Stimulated activated CD8-positive, alpha-beta memory T cell treated with anti-CD3 and anti-CD28 coated beads, Interleukin-4, amount 100 ng/mL, for 4 hours (primary cell): ENCODE results near the gene SHISA9.
"Not testable (repeated sequence)": the region's sequence is repeated elsewhere in the genome, so short reads cannot be mapped to it uniquely, and the experiment has no call there.

Experiments used
- DNase-seq, 2 donors: peaks; one replicate each; pipeline ENCODE4 v3.0.0-alpha.2; 2020; ENCODE audit warnings: low read depth in 2 of 2, low spot score in 1 of 2

SHISA9 gene

DNA sequence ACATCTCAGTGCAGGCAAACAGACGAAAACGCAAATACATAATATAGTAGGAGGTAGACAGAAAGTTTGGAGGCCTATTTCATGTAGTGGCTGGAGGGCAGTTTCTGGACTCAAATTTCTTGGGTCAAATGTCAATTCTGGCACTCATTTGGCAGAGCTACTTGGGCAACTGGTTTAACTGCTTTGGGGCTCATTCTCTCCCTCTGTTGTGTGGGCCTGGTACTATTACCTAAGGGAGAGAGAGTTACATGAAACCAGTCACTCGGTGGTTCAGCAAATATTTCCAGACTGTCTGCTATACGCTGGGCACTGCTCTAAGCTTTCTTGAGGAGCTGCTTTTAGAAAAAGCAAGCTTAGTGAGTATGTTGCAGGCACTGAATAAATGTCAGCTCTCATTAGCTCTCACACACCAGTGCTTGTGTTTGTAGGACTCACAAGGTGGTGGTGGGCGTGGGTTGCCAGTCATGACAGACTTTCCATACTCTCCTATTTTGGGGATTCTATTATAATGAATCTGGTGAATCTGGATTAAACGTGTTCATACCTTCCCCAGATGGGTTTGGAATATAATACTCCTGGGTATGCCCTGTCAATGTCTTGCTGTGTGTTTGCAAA, 1.8 kb upstream of the SHISA9 start:
- DNase-seq: no peak

DNA sequence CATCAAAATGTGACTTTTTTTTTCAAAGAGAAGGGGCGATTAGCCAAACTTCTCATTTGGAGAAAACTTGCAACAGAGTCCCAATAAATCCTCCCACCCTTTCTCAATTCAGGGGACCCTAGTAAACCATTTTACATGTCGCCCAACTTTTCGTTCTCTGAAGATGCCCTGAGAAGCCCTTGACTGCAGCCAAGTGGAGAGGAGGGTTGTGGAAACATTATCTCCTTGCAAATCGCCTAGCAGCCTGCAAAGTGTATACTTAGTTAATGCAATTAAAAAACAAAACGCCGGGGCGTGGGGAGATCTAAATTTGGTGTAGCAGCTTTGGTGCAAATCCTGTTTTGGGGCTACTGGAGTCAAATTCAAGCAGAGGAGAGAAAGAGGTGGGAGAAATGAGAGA, 1.2 kb upstream of the SHISA9 start:
- no peak for DNase-seq

GRCh38 chr16:12900599-12901203, 697 bp upstream of the SHISA9 start:
- DNase-seq: no peak

GRCh38 chr16:12901204-12901596, 198 bp upstream of the SHISA9 start:
- DNase-seq: no peak

DNA sequence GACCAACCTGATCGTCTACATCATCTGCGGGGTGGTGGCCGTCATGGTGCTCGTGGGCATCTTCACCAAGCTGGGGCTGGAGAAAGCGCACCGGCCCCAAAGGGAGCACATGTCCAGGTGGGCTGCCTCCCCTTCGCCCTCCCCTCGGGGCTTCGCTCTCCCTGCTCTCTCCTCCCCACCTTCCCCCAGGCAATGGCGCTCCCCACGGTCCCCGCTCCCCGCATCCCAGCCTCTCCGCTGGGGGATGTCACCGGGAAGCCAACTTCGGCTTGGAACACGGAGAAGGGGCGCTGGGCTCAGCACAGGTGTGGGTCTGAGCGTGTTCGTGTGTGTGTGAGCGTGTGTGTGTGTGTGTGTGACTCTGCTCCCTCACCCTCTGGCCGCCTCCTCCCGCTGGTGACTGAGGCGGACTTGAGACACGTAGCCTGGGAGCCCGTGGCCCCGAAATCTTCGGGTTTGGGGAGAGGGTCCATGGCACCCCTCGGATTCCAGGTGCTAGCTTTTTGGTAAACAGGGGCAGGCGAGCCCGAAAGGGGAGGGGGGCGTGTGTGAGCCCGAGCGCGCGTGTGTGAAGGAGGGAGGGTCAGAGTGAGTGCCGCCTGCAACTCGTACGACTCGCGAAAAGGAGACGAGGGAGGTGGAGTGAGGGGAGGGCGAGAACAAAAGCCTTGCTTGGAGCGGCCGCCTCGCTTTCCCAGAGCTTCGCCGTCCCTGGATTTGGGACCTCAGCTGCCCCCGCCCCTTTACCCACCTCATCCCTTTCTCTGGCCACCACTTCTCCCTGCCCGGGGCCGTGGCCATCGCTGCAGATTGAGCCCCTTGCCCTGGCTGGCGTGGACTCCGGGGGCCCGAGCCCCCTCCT, 1.3 kb downstream of the SHISA9 start:
- DNase-seq: no peak

- no peak for DNase-seq
Observed at GRCh38 chr16:12903407-12904328, 2.3 kb downstream of the SHISA9 start.

- DNase-seq: no peak
Observed at GRCh38 chr16:12904329-12904671, 2.9 kb downstream of the SHISA9 start.

DNA sequence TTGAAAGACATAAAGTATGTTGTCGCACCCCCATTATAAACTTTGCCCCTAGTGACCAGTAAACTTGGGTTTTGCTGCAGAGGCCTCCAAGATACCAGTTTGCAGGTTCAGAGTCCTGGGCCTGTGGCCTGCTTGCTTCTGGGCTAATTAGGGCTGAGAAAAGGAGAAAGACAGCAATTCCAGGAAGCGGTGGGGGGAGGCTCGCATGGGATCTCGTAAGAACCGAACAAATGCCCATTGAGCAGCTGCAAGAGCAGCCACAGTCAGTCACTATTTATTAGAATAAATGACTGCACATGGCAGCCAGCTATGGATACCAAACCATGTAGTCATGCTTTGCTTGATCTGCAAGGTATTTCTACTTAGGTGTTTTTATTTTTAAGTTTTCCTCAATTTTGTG, 4.9 kb downstream of the SHISA9 start:
- DNase-seq: no peak

GRCh38 chr16:12906765-12907516, 5.5 kb downstream of the SHISA9 start:
- DNase-seq: no peak

DNA sequence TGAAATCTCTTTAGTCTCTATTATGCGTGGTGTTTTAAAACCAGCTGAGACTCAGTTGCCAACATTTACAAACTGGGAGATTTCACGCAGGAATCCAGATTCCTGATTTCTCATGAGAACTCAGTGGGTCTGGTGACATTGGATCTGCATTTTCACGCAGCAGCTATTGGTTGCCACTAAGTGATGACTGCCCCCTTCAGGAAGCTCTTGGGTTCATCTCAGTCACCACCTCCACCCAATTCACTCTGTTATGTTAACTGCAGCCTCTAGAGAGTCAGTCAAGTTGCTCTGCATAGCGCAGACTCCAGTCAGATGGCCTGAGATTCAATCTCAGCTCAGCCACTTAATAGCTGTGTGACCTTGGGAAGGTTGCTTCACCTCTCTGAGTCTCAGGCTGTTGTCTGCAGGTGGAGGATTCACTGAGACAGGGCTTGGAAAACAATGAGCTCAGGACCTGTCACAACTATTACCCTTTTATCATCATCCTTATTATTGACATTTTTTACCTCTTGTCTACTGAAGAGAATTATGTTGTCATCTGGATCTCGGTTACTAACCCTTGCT, 6.4 kb downstream of the SHISA9 start:
- no peak for DNase-seq

- no peak for DNase-seq
Observed at GRCh38 chr16:12917246-12917645, 15.8 kb downstream of the SHISA9 start.

GRCh38 chr16:12917653-12918052, 16.3 kb downstream of the SHISA9 start:
- no peak for DNase-seq

GRCh38 chr16:12920739-12921138, 19.3 kb downstream of the SHISA9 start:
- DNase-seq: no peak

DNA sequence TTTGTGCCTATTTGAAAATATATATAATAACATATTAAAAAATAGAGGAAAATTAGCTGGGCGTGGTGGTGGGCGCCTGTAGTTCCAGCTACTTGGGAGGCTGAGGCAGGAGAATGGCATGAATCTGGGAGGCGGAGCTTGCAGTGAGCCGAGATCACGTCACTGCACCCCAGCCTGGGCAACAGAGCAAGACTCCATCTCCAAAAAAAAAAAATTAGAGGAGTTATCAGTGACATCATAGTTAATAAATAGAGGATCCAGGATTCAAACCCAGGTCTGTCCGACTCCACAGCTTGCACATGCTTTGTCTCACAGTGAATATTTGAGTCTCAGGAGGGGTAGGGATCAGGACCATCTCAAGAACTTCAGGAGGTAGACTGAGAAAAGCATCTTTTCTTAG, 22.2 kb downstream of the SHISA9 start:
- not testable (repeated sequence) for DNase-seq

- DNase-seq: no peak
Observed at GRCh38 chr16:12925026-12925800, 23.8 kb downstream of the SHISA9 start.

DNA sequence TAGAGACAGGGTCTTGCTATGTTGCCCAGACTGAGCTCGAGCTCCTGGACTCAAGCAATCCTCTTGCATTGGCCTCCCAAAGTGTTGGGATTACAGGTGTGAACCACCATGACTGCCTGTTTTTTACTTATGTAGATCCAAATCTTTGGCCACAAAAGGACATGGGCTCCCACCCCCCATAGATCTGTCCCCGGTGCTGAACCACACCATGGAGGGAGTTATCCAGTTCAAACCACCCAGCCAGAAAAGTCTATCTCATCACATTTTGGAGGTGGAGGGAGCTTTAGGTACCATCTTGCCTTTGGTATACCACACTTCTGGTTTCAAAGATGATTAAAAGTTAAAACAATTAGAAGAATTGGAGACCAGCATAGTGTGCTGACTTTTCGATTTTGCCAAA, 26.2 kb downstream of the SHISA9 start:
- DNase-seq: no peak

DNA sequence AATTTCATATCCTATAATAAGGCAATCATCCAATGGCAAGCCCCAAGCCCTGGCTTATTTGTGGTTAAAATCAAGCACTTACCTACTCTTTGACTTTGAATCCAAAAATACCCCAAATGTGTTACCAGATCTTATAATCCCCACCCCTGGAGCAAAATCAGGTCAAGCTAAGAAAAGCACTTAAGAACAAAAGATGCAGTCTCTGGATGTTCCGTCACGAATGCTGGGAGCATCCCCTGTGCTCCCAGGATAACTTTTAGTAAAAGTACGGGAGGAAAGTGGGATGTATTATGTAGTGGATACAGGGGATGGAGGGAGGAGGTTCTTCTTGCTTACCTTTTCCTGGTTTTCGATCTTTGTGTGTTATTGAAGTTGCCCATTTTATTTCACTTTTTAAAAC, 29.5 kb downstream of the SHISA9 start:
- DNase-seq: no peak

DNA sequence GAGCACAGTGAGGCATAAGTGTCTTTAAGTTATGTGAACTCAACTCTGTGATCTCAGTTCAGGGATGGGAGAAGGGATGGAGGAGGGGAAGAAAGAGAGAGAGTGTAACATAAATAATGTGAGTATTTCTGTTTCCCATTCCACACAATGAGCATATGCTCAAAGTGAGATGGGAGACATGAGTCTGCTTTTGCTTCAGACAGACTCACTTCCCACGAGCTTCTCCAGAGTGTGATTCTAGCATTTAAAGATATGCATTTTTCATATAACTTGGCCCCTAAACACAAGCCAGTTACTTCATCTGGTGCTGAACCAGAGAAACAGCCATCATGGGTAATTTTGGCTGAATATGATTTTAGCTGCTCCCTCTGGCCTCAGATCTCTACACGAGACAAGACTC, 35.0 kb downstream of the SHISA9 start:
- no peak for DNase-seq

DNA sequence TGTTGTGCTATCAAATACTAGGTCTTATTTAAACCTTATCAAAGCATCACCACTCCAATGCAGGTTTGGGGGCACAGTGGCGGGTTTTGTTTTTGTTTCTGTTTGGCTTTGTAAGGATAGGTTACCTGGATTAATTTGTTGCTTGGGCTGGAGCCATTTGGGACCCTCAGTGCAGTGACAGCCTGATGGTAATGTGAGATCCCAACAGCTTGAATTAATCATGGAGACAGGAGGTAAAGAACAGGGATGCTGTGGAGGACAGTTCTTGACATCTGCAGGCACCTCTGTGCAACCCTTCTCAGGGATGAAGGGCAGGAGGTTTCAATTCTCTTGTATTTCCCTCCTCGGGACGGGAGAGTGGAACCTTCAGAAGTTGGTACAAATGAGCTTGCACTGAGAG, 40.5 kb downstream of the SHISA9 start:
- DNase-seq: no peak

DNA sequence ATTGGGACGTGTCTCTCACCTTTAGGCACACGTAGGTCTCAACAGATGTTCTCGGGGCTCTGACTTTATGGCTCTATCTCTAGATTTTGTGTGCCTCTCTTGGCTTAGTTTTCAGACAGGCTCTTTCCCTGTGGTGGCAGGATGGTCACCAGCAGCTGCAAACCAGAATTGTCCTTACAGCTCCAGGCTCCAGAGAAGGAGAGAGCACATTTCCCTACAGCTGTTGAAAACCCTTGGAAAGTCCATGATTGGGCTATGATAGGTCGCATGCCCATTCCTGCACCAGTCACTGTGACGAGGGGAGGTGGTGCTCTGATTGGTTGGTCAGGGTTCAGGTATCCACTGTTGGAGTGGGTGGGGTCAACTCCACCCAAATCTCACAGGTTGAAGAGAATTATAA, 41.5 kb downstream of the SHISA9 start:
- no peak for DNase-seq
